Left ventricle myocardium inferior (tissue), 1 donor: Measurements from ENCODE around the gene PTGR3. TPM values are rescaled to one million over a fixed set of nuclear protein-coding genes. Genes with fewer than 3 reads are reported as not detected.
"Not testable (repeated sequence)": the region's sequence is repeated elsewhere in the genome, so short reads cannot be mapped to it uniquely, and the experiment has no call there.

Source experiments
- DNase-seq: peaks from one replicate; pipeline ENCODE4 v3.0.0-alpha.2; 2020
- H3K27ac ChIP-seq: fragments of 200-600 bp; replicated peaks from 2 replicates; pipeline ENCODE4 v1.8.0; 2021
- H3K27me3 ChIP-seq: fragments of 200-600 bp; 2 replicates; pipeline ENCODE4 v1.8.0; 2021; ENCODE audit warnings: low read depth
- H3K36me3 ChIP-seq: fragments of 200-600 bp; 2 replicates; pipeline ENCODE4 v1.8.0; 2021
- H3K4me1 ChIP-seq: fragments of 200-600 bp; 2 replicates; pipeline ENCODE4 v1.8.0; 2021
- H3K4me3 ChIP-seq: fragments of 200-600 bp; 2 replicates; pipeline ENCODE4 v1.8.0; 2021; ENCODE audit warnings: mild to moderate bottlenecking, moderate library complexity
- H3K9me3 ChIP-seq: fragments of 200-600 bp; replicated peaks from 2 replicates; pipeline ENCODE4 v1.8.0; 2021
- CTCF ChIP-seq: fragments of 200-600 bp; IDR thresholded peaks from 2 replicates; pipeline ENCODE4 v1.8.0; 2021; ENCODE audit warnings: antibody characterized with exemption, mild to moderate bottlenecking, borderline replicate concordance
- intact Hi-C: fragments of 100-400 bp; cut with micrococcal nuclease; formaldehyde crosslinking; loops from one replicate; pipeline ENCODE4 v1.11.0; 2022
- total RNA-seq: library from RNA; stranded (reverse); fragmentation: NEBNext Ultra II Directional; extraction: Animal tissue kit (Norgen Biotek cat#: 25700); gene quantifications from one replicate; pipeline ENCODE4 v1.2.1, GENCODE V29; 2021
- donor health status: DM: no; HTN: yes; CAD: no; lungs with severe emphysema.

PTGR3 gene
- total RNA-seq, 1 donor from 2014 or later = 77.3 TPM

DNA sequence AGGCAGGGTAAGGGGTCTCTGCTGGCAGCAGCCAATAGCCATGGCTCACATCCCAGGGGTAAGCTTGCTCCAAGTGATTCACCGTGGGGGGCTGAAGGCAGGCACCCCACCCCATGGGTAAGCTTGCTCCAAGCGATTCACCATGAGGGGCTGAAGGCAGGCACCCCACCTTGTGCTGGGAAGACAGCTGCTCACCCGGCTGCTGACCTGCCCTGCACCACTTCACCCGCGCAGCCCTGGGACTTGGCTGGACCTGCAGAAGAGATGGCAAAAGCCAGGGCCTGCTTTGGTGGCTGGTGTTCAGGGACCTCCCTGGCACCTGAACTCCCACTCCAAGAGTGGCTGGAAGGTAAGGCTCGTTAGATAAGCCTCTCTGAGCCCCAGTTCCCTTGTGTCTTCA, 19.2 kb downstream of the PTGR3 start:
- Histone ChIP-seq H3K27ac (no peak overlapping the region), H3K36me3 (no peaks in the 10 kb centered on the region), H3K4me1 (no peaks in the 10 kb centered on the region), H3K4me3 (no peak overlapping the region), H3K9me3 (no peaks in the 10 kb centered on the region), H3K27me3 (no peaks in the 10 kb centered on the region)
- TF ChIP-seq CTCF = no peak
- DNase-seq = no peak
- intact Hi-C loops = no loop called here

- H3K27me3 ChIP-seq, intact Hi-C loops, H3K9me3 ChIP-seq, H3K36me3 ChIP-seq, H3K4me3 ChIP-seq, H3K4me1 ChIP-seq, DNase-seq, H3K27ac ChIP-seq: not testable (repeated sequence)
Measured at GRCh38 chr18:75187702-75188101, 21.2 kb downstream of the PTGR3 start.

DNA sequence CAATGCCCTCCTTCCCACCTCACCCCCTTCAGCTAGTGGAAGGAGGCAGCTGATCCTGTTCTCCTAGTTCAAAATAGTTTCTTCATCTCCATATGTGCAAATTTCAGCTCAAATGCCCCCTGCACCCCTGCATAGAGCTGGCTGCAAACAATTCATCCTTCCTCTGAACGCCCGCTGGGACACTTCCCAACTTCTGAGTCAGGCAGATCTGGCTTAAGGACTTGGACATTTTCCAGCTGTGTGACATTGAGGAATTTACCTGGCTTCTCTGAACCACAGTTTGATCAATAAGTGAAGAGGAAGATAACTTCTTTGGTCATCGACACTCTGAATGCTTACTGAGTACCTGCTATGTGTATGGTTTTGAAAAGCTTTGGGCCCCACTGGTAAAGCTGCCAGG, 23.5 kb downstream of the PTGR3 start:
- intact Hi-C loops = no loop called here
- no peak for DNase-seq
- Histone ChIP-seq H3K27ac (no peak overlapping the region), H3K27me3 (no peaks in the 10 kb centered on the region), H3K36me3 (no peaks in the 10 kb centered on the region), H3K9me3 (no peaks in the 10 kb centered on the region), H3K4me3 (no peak overlapping the region), H3K4me1 (no peaks in the 10 kb centered on the region)
- no peak for TF ChIP-seq CTCF

DNA sequence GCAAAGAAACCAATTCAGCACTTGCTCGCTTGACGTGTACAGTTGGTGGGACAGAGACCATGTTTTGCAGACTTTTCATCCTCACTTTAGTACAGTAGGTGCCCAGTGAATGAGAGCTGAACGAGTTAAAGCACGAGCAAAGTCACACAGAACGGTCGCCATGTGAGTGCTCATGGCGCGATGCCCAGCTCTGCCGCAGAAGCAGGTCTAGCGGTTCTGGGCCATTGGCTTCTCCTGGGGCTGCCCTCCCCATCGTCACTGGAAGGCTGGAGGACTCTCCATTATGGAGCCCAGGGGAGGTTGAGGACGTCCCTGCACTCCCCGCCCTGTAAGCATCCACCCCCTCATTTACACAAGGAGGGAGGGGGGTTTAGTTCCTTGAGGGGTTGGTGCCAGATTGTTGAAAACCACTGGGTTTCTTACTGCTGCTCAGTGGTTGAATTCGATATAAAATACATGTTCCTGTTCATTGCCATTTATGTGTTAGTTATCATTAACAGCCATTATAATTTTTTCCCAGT, 24.9 kb downstream of the PTGR3 start:
- Histone ChIP-seq H3K27ac (no peak overlapping the region), H3K36me3 (no peaks in the 10 kb centered on the region), H3K9me3 (no peaks in the 10 kb centered on the region), H3K4me1 (no peaks in the 10 kb centered on the region), H3K4me3 (no peak overlapping the region), H3K27me3 (no peaks in the 10 kb centered on the region)
- intact Hi-C loops = no loop called here
- no peak for TF ChIP-seq CTCF
- no peak for DNase-seq

DNA sequence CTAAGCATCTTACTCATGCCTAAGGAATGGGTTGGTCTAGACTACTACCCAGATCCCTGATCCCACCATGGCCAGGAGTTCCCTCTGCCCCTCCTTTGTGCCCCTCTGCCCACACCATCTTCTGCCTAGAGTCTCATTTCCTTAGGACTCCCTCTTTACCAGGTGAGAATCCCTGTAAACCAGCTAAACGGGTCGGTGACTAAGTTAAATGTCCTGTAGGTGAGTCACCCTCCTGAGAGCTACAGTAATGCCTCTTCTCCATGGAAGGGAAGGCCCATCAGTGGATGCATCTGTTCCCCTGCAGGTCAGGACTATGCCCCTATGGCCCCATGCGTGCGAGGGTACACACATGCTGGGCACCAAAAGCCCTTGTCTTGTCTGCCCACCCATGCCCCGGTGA, 25.4 kb downstream of the PTGR3 start:
- Histone ChIP-seq H3K27ac (no peak overlapping the region), H3K4me3 (no peak overlapping the region), H3K9me3 (no peaks in the 10 kb centered on the region), H3K4me1 (no peaks in the 10 kb centered on the region), H3K27me3 (no peaks in the 10 kb centered on the region), H3K36me3 (no peaks in the 10 kb centered on the region)
- no peak for DNase-seq
- no peak for TF ChIP-seq CTCF
- intact Hi-C loops = no loop called here

GRCh38 chr18:75179819-75180600, 28.9 kb downstream of the PTGR3 start:
- TF ChIP-seq CTCF = no peak
- no peaks in the 10 kb centered on the region for H3K4me1 ChIP-seq
- intact Hi-C loops = no loop called here
- H3K9me3 ChIP-seq = no peaks in the 10 kb centered on the region
- H3K4me3 ChIP-seq = no peak overlapping the region
- no peak overlapping the region for H3K27ac ChIP-seq
- H3K36me3 ChIP-seq = no peaks in the 10 kb centered on the region
- no peaks in the 10 kb centered on the region for H3K27me3 ChIP-seq
- DNase-seq = no peak
